HepG2 (cell line): ENCODE measurements around the gene ASCC2. TPM values are rescaled to one million over a fixed set of nuclear protein-coding genes. Genes with fewer than 3 reads are reported as not detected.

Experiments used
- ADNP ChIP-seq: sonication (generic); formaldehyde crosslinking; IDR thresholded peaks from 2 replicates; pipeline ENCODE4 v1.4.0; 2020; ENCODE audit warnings: missing genetic modification reagents
- DR1 ChIP-seq: sonication (generic); formaldehyde crosslinking; IDR thresholded peaks from 2 replicates; pipeline ENCODE4 v1.8.0; 2021; ENCODE audit warnings: mild to moderate bottlenecking, missing genetic modification reagents, inconsistent platforms
- HMGA1 ChIP-seq: sonication (generic); formaldehyde crosslinking; conservative IDR thresholded peaks from 2 replicates; pipeline ENCODE4 v1.4.0; 2020; ENCODE audit warnings: missing genetic modification reagents
- PLRG1 ChIP-seq: fragments of 450-650 bp; conservative IDR thresholded peaks from 2 replicates; pipeline ENCODE4 v1.6.1; 2016
- POLR2A ChIP-seq, 2 experiments: IDR thresholded peaks; 2 replicates each; pipeline ENCODE4 v1.6.1; 2011; ENCODE audit warnings: low read depth in 2 of 2, low read length in 2 of 2, mild to moderate bottlenecking in 1 of 2, moderate library complexity in 1 of 2; ENCODE audit not compliant: insufficient read depth in 1 of 2
- REL ChIP-seq: sonication (generic); formaldehyde crosslinking; conservative IDR thresholded peaks from 2 replicates; pipeline ENCODE4 v1.8.0; 2022; ENCODE audit warnings: mild to moderate bottlenecking, missing genetic modification reagents, moderate library complexity
- SAFB2 ChIP-seq: sonication (generic); formaldehyde crosslinking; IDR thresholded peaks from 2 replicates; pipeline ENCODE4 v1.5.1; 2020; ENCODE audit warnings: missing genetic modification reagents, low read depth, mild to moderate bottlenecking, borderline replicate concordance
- YEATS4 ChIP-seq: sonication (generic); formaldehyde crosslinking; IDR thresholded peaks from 2 replicates; pipeline ENCODE4 v1.4.0; 2020; ENCODE audit warnings: missing genetic modification reagents, borderline replicate concordance
- ZBTB21 ChIP-seq: sonication (generic); formaldehyde crosslinking; IDR thresholded peaks from 2 replicates; pipeline ENCODE4 v1.4.0; 2020; ENCODE audit warnings: missing genetic modification reagents
- ZFAT ChIP-seq: sonication (generic); formaldehyde crosslinking; conservative IDR thresholded peaks from 2 replicates; pipeline ENCODE4 v1.8.1; 2023; ENCODE audit warnings: missing genetic modification reagents, inconsistent platforms
- ZFP62 ChIP-seq: sonication (generic); formaldehyde crosslinking; IDR thresholded peaks from 2 replicates; pipeline ENCODE4 v1.4.0; 2020; ENCODE audit warnings: missing genetic modification reagents
- ZFYVE20 ChIP-seq: sonication (generic); formaldehyde crosslinking; IDR thresholded peaks from 2 replicates; pipeline ENCODE4 v1.8.0; 2023; ENCODE audit warnings: low read depth, mild to moderate bottlenecking, moderate library complexity, missing genetic modification reagents, borderline replicate concordance
- ZNF256 ChIP-seq: sonication (generic); formaldehyde crosslinking; conservative IDR thresholded peaks from 2 replicates; pipeline ENCODE4 v1.4.0; 2020; ENCODE audit warnings: missing genetic modification reagents
- ZNF263 ChIP-seq: sonication (generic); formaldehyde crosslinking; IDR thresholded peaks from 2 replicates; pipeline ENCODE4 v1.4.0; 2020; ENCODE audit warnings: missing genetic modification reagents
- ZNF354B ChIP-seq: sonication (generic); formaldehyde crosslinking; IDR thresholded peaks from 2 replicates; pipeline ENCODE4 v1.8.0; 2022; ENCODE audit warnings: mild to moderate bottlenecking, missing genetic modification reagents
- ZNF543 ChIP-seq: sonication (generic); formaldehyde crosslinking; IDR thresholded peaks from 2 replicates; pipeline ENCODE4 v1.4.0; 2020; ENCODE audit warnings: mild to moderate bottlenecking, missing genetic modification reagents
- ZNF547 ChIP-seq: sonication (generic); formaldehyde crosslinking; IDR thresholded peaks from 2 replicates; pipeline ENCODE4 v1.5.1; 2020; ENCODE audit warnings: mild to moderate bottlenecking, missing genetic modification reagents
- ZNF550 ChIP-seq: sonication (generic); formaldehyde crosslinking; IDR thresholded peaks from 2 replicates; pipeline ENCODE4 v1.4.0; 2020; ENCODE audit warnings: mild to moderate bottlenecking, missing genetic modification reagents, borderline replicate concordance
- ZNF567 ChIP-seq: sonication (generic); formaldehyde crosslinking; IDR thresholded peaks from 2 replicates; pipeline ENCODE4 v1.8.1; 2023; ENCODE audit warnings: mild to moderate bottlenecking, missing genetic modification reagents, borderline replicate concordance
- polyA plus RNA-seq, 8 experiments: library from polyadenylated mRNA; depleted of rRNA in 3 of 8; stranded (reverse) in 7 of 8; unstranded in 1 of 8; fragments of >200 nt; fragmentation: Illumina TruSeq in 4 of 8; extraction: Trizol in 4 of 8; gene quantifications; 2 replicates each; pipeline versions ENCODE4 v1.2.1 to v1.2.3, GENCODE V29; 2011 to 2016; ENCODE audit warnings: low read depth in 4 of 8, missing spikeins in 1 of 8, mixed read lengths in 1 of 8; ENCODE audit not compliant: insufficient read depth in 1 of 8
- total RNA-seq, 5 experiments: library from RNA; depleted of rRNA; stranded (reverse); fragments of >200 nt; fragmentation: Illumina TruSeq; extraction: Trizol; gene quantifications; 2 replicates each; pipeline ENCODE4 v1.2.3, GENCODE V29; 2016; ENCODE audit warnings: low read depth in 1 of 5
- TF ChIP-seq, protein P1 (sequence below): sonication (generic); formaldehyde crosslinking; IDR thresholded peaks from 2 replicates; pipeline ENCODE4 v1.8.0; 2022; ENCODE audit warnings: mild to moderate bottlenecking, missing genetic modification reagents; ENCODE audit not compliant: insufficient replicate concordance
- TF ChIP-seq, protein P2 (sequence below): sonication (generic); formaldehyde crosslinking; IDR thresholded peaks from 2 replicates; pipeline ENCODE4 v1.5.1; 2020; ENCODE audit warnings: mild to moderate bottlenecking, missing genetic modification reagents, borderline replicate concordance
- TF ChIP-seq, protein P3 (sequence below): sonication (generic); formaldehyde crosslinking; IDR thresholded peaks from 2 replicates; pipeline ENCODE4 v1.8.0; 2022; ENCODE audit warnings: missing genetic modification reagents, low read depth, mild to moderate bottlenecking, borderline replicate concordance
- TF ChIP-seq, protein P4 (sequence below): sonication (generic); formaldehyde crosslinking; IDR thresholded peaks from 2 replicates; pipeline ENCODE4 v1.4.0; 2020; ENCODE audit warnings: missing genetic modification reagents
- TF ChIP-seq, protein P5 (sequence below): sonication (generic); formaldehyde crosslinking; IDR thresholded peaks from 2 replicates; pipeline ENCODE4 v1.4.0; 2020; ENCODE audit warnings: missing genetic modification reagents

ASCC2 gene
- total and polyA plus RNA-seq, 2 of the 13 experiments (the other 11 are each of a cell fraction or from before 2014, with no cell fraction given), result 26.2 to 26.3 TPM

DNA sequence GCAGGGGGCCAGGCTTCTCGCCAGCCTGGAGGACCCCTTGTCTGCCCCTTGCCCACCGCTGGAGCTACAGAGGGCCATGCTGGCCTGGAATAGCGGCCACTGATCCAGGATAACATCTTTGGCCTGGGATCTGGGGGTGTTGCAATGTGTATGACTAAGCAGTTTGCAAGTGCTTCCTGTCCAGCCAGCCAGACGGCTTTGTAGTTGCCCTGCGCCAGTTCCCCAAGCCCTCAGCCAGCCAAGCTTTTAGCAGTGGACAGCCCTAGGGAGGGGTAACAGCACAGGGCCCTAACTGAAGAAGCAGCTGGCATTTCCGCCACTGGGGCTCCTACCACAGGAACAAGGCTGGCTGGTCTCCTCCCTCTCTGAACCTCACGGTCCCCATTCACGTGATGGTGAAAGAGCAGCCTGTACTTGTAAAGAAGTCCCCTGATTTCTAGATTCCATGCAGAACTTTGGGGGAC, 38.8 kb downstream of the ASCC2 start (continued):
- TF ChIP-seq HMGA1, result no peak
- no peak for TF ChIP-seq PLRG1
- TF ChIP-seq ZNF550 (CRISPR knock-in tag), result no peak
- no peak for TF ChIP-seq ZFAT (CRISPR knock-in tag)
- TF ChIP-seq ZFYVE20, result no peak
- no peak for TF ChIP-seq REL
- no peak for TF ChIP-seq ADNP (CRISPR knock-in tag)
- TF ChIP-seq, protein P1, sequence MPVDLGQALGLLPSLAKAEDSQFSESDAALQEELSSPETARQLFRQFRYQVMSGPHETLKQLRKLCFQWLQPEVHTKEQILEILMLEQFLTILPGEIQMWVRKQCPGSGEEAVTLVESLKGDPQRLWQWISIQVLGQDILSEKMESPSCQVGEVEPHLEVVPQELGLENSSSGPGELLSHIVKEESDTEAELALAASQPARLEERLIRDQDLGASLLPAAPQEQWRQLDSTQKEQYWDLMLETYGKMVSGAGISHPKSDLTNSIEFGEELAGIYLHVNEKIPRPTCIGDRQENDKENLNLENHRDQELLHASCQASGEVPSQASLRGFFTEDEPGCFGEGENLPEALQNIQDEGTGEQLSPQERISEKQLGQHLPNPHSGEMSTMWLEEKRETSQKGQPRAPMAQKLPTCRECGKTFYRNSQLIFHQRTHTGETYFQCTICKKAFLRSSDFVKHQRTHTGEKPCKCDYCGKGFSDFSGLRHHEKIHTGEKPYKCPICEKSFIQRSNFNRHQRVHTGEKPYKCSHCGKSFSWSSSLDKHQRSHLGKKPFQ (CRISPR knock-in tag), result no peak
- 0 out of 2 replicates have a peak, but pooled peaks have one; percentile 44 for TF ChIP-seq ZNF547
- TF ChIP-seq, protein P2, sequence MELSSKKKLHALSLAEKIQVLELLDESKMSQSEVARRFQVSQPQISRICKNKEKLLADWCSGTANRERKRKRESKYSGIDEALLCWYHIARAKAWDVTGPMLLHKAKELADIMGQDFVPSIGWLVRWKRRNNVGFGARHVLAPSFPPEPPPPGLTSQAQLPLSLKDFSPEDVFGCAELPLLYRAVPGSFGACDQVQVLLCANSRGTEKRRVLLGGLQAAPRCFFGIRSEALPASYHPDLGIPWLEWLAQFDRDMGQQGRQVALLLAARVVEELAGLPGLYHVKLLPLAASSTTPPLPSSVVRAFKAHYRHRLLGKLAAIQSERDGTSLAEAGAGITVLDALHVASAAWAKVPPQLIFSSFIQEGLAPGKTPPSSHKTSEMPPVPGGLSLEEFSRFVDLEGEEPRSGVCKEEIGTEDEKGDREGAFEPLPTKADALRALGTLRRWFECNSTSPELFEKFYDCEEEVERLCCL (CRISPR knock-in tag), result no peak
- TF ChIP-seq, protein P3, sequence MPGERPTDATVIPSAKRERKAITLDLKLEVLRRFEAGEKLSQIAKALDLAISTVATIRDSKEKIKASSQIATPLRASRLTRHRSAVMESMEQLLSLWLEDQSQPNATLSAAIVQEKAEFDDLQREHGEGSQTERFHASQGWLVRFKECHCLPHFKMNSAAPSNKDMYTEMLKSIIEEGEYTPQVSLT (CRISPR knock-in tag), result no peak
- TF ChIP-seq ZNF567 (CRISPR knock-in tag), result no peak
- TF ChIP-seq ZNF354B (CRISPR knock-in tag), result no peak
- TF ChIP-seq ZBTB21, result no peak
- TF ChIP-seq YEATS4 (CRISPR knock-in tag), result peak; percentile 44; the same call in 1 of the 2 replicates
- no peak for TF ChIP-seq DR1 (CRISPR knock-in tag)
- TF ChIP-seq, protein P4, sequence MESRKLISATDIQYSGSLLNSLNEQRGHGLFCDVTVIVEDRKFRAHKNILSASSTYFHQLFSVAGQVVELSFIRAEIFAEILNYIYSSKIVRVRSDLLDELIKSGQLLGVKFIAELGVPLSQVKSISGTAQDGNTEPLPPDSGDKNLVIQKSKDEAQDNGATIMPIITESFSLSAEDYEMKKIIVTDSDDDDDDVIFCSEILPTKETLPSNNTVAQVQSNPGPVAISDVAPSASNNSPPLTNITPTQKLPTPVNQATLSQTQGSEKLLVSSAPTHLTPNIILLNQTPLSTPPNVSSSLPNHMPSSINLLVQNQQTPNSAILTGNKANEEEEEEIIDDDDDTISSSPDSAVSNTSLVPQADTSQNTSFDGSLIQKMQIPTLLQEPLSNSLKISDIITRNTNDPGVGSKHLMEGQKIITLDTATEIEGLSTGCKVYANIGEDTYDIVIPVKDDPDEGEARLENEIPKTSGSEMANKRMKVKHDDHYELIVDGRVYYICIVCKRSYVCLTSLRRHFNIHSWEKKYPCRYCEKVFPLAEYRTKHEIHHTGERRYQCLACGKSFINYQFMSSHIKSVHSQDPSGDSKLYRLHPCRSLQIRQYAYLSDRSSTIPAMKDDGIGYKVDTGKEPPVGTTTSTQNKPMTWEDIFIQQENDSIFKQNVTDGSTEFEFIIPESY (CRISPR knock-in tag), result peak; percentile 63; the same call in 1 of the 2 replicates
- no peak for TF ChIP-seq ZNF263 (CRISPR knock-in tag)
- peak; percentile 68; the same call in 1 of the 2 replicates for TF ChIP-seq ZNF543 (CRISPR knock-in tag)
- 0 out of 2 replicates have a peak, but pooled peaks have one; percentile 19 for TF ChIP-seq SAFB2 (CRISPR knock-in tag)
- TF ChIP-seq ZNF256 (CRISPR knock-in tag), result no peak
- TF ChIP-seq ZFP62, result no peak
- TF ChIP-seq, protein P5, sequence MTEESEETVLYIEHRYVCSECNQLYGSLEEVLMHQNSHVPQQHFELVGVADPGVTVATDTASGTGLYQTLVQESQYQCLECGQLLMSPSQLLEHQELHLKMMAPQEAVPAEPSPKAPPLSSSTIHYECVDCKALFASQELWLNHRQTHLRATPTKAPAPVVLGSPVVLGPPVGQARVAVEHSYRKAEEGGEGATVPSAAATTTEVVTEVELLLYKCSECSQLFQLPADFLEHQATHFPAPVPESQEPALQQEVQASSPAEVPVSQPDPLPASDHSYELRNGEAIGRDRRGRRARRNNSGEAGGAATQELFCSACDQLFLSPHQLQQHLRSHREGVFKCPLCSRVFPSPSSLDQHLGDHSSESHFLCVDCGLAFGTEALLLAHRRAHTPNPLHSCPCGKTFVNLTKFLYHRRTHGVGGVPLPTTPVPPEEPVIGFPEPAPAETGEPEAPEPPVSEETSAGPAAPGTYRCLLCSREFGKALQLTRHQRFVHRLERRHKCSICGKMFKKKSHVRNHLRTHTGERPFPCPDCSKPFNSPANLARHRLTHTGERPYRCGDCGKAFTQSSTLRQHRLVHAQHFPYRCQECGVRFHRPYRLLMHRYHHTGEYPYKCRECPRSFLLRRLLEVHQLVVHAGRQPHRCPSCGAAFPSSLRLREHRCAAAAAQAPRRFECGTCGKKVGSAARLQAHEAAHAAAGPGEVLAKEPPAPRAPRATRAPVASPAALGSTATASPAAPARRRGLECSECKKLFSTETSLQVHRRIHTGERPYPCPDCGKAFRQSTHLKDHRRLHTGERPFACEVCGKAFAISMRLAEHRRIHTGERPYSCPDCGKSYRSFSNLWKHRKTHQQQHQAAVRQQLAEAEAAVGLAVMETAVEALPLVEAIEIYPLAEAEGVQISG (CRISPR knock-in tag), result 0 out of 2 replicates have a peak, but pooled peaks have one; percentile 13
- TF ChIP-seq POLR2A (IDR thresholded peaks at IDR 0.05; ENCODE audit: insufficient read depth in 1 of 2, low read depth in 2 of 2, low read length in 2 of 2), result peak in 1 of 2 experiments; percentile 37; a peak in 1 of 4 replicates
